Calu3 (cell line): Measurements from ENCODE around the gene HEPACAM. TPM values are rescaled to one million over a fixed set of nuclear protein-coding genes. Genes with fewer than 3 reads are reported as not detected.

Experiments used
- BruUV-seq: library from RNA; stranded (reverse); fragments of 400-500 nt; replicated peaks from 2 replicates; lab custom pipeline; 2021; lab: Mats Ljungman, UMichigan
- CTCF ChIA-PET: fragments of 300-600 bp; sonication (Branson Sonifier 250); formaldehyde crosslinking; loops from one replicate; lab custom pipeline; 2022; ENCODE audit warnings: antibody characterized with exemption; lab: Charles Lee
- DNase-seq: peaks from one replicate; pipeline ENCODE4 v3.0.0; 2022
- H3K27ac Mint-ChIP-seq: one replicate; pipeline ENCODE4 v1.8.0; 2022; ENCODE audit warnings: mixed read lengths; ENCODE audit not compliant: unreplicated experiment
- H3K27me3 Mint-ChIP-seq: one replicate; pipeline ENCODE4 v1.8.0; 2022; ENCODE audit warnings: mixed read lengths; ENCODE audit not compliant: unreplicated experiment
- H3K36me3 Mint-ChIP-seq: one replicate; pipeline ENCODE4 v1.8.0; 2022; ENCODE audit warnings: mild to moderate bottlenecking, moderate library complexity, mixed read lengths; ENCODE audit not compliant: insufficient read depth, unreplicated experiment
- H3K4me1 Mint-ChIP-seq: one replicate; pipeline ENCODE4 v1.8.0; 2022; ENCODE audit warnings: mild to moderate bottlenecking, low read depth, mixed read lengths; ENCODE audit not compliant: unreplicated experiment
- H3K4me3 Mint-ChIP-seq: one replicate; pipeline ENCODE4 v1.8.0; 2022; ENCODE audit warnings: mild to moderate bottlenecking, low read depth, moderate library complexity, mixed read lengths; ENCODE audit not compliant: unreplicated experiment
- H3K9me3 Mint-ChIP-seq: one replicate; pipeline ENCODE4 v1.8.0; 2022; ENCODE audit warnings: low read depth, mixed read lengths; ENCODE audit not compliant: unreplicated experiment
- intact Hi-C: fragments of 100-400 bp; cut with micrococcal nuclease; formaldehyde crosslinking; loops from one replicate; pipeline ENCODE4 v1.10.0; 2022; ENCODE audit not compliant: unreplicated experiment
- total RNA-seq: library from RNA; stranded (reverse); gene quantifications from 2 replicates; pipeline ENCODE4 v1.2.3, GENCODE V29; 2022
- TF ChIP-seq, protein P1 (sequence below): fragments of 200-600 bp; IDR thresholded peaks from one replicate; pipeline ENCODE4 v1.8.0; 2022; ENCODE audit warnings: antibody characterized with exemption; ENCODE audit not compliant: unreplicated experiment

HEPACAM gene
- total RNA-seq, 1 experiment from 2014 or later = not detected

DNA sequence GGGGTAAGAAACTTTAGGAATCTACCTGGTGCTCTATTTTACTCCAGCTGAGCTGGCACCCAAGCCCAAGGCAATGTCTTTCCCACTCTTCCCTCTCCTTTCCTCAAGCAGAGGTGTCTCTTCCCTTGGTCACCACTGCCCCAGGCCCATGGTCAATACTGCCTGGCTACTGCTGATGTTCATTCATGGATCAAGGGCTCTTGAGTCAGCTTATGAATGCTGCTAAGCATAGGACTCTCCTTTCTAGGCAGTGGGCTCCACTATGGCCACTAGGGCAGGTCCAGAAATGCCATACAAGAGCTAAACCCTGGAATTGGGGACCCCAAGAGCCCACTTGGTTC is 19.5 kb downstream of the HEPACAM start:
- DNase-seq = no peak
- H3K4me1 Mint-ChIP-seq = no peaks in the 10 kb centered on the region
- no peak overlapping the region for H3K27ac Mint-ChIP-seq
- TF ChIP-seq, protein P1, sequence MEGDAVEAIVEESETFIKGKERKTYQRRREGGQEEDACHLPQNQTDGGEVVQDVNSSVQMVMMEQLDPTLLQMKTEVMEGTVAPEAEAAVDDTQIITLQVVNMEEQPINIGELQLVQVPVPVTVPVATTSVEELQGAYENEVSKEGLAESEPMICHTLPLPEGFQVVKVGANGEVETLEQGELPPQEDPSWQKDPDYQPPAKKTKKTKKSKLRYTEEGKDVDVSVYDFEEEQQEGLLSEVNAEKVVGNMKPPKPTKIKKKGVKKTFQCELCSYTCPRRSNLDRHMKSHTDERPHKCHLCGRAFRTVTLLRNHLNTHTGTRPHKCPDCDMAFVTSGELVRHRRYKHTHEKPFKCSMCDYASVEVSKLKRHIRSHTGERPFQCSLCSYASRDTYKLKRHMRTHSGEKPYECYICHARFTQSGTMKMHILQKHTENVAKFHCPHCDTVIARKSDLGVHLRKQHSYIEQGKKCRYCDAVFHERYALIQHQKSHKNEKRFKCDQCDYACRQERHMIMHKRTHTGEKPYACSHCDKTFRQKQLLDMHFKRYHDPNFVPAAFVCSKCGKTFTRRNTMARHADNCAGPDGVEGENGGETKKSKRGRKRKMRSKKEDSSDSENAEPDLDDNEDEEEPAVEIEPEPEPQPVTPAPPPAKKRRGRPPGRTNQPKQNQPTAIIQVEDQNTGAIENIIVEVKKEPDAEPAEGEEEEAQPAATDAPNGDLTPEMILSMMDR = no peak
- CTCF ChIA-PET = no interaction called here
- no TSS peak for BruUV-seq
- no peaks in the 10 kb centered on the region for H3K9me3 Mint-ChIP-seq
- intact Hi-C loops = no loop called here
- no peaks in the 10 kb centered on the region for H3K36me3 Mint-ChIP-seq
- peaks cover 55% of the 10 kb centered on the region for H3K27me3 Mint-ChIP-seq
- H3K4me3 Mint-ChIP-seq = no peak overlapping the region

DNA sequence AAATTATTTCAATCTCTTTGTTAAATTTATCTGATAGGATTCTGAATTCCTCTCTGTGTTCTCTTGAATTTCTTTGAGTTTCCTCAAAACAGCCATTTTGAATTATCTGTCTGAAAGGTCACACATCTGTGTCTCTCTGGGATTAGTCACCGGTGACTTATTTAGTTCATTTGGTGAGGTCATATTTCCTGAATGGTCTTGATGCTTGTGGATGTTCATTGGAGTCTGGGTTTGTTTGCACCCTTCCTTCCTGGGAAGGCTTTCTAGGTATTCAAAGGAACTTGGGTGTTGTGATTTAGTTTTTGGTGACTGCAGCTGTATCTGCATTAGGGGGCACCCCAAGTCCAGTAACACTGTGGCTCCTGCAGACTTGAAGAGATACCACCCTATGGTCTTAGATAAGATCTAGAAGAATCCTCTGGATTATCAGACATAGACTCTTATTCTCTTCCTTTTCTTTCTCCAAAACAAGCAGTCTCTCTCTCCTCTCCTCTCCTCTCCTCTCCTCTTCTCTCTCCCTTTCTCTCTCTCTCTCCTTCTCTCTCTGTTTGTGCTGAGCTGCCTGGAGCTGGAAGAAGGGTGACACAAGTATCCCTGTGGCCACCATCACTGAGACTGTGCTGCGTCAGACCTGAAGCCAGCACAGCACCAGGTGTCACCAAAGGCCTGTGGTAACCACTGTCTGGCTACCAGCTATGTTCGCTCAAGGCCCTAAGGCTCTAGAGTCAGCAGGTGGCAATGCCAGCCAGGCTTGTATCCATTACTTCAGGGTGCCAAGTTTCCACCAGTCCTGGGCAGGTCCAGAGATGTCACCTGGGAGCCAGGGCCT is 20.1 kb downstream of the HEPACAM start:
- H3K27ac Mint-ChIP-seq = no peak overlapping the region
- CTCF ChIA-PET = no interaction called here
- intact Hi-C loops = no loop called here
- DNase-seq = no peak
- TF ChIP-seq, protein P1 = no peak
- H3K9me3 Mint-ChIP-seq = no peaks in the 10 kb centered on the region
- no peaks in the 10 kb centered on the region for H3K4me1 Mint-ChIP-seq
- no peaks in the 10 kb centered on the region for H3K36me3 Mint-ChIP-seq
- H3K4me3 Mint-ChIP-seq = no peak overlapping the region
- H3K27me3 Mint-ChIP-seq = peaks cover 55% of the 10 kb centered on the region
- no TSS peak for BruUV-seq

DNA sequence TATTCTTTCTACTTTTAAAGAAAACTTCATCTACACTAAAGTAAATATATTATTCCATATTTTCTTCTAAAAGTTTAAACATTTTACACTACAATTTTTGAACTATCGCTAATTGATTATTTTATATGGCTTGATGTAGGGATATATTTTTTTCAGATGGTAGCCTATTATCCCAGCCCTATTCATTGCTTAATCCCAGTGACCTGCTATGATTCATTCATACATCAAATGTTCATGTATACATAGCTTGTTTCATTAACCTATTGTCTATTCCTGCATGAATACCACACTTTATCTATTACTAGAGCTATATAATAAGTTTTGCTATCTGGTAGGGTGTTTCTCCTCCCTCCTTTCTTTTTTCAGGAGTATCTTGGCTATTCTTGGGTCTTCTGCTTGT is 33.2 kb downstream of the HEPACAM start:
- no peaks in the 10 kb centered on the region for H3K36me3 Mint-ChIP-seq
- no peak for DNase-seq
- H3K9me3 Mint-ChIP-seq = no peaks in the 10 kb centered on the region
- CTCF ChIA-PET = no interaction called here
- BruUV-seq = no TSS peak
- TF ChIP-seq, protein P1 = no peak
- H3K4me3 Mint-ChIP-seq = no peak overlapping the region
- no peaks in the 10 kb centered on the region for H3K4me1 Mint-ChIP-seq
- intact Hi-C loops = no loop called here
- H3K27ac Mint-ChIP-seq = no peak overlapping the region
- H3K27me3 Mint-ChIP-seq = peaks cover 55% of the 10 kb centered on the region

DNA sequence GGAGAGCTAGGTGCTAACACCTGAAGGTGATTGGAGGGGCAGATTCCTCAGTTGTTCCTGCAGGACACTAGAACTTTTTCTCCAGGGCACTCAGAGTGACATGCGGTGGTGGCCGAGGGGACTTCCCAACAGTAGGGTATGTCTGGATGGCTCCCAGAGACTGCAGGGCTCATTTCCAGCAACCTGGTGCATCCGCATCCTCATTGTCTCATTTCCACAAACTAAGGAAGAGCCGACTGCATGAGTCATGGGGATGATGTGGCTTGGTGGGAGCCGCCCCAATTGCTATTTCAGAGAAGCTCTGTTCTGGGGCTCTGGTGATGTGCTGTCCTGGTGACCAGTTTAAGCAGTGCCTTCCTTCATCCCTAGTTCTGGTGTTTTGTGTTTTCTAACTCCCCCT is 35.4 kb downstream of the HEPACAM start:
- H3K4me1 Mint-ChIP-seq = no peaks in the 10 kb centered on the region
- TF ChIP-seq, protein P1 = no peak
- no peak overlapping the region for H3K4me3 Mint-ChIP-seq
- no peaks in the 10 kb centered on the region for H3K9me3 Mint-ChIP-seq
- no TSS peak for BruUV-seq
- no peak overlapping the region for H3K27ac Mint-ChIP-seq
- CTCF ChIA-PET = no interaction called here
- H3K36me3 Mint-ChIP-seq = no peaks in the 10 kb centered on the region
- intact Hi-C loops = no loop called here
- peaks cover 73% of the 10 kb centered on the region for H3K27me3 Mint-ChIP-seq
- DNase-seq = no peak
